ENCODE measurements around the gene NEK5.
"Not testable (repeated sequence)": the region's sequence is repeated elsewhere in the genome, so short reads cannot be mapped to it uniquely, and the experiment has no call there.

NEK5 gene

GRCh38 chr13:52128714-52129700 is at the start of gene NEK5:
Gene NEK5, minus strand, starts transcription at chr13:52129073. Its CDS starts 1,591 bp downstream, at chr13:52127482.
- DNase-seq (ENCODE audit: extremely low read depth in 1 of 2, low read depth in 1 of 2): peak; percentile 2 to 27

GRCh38 chr13:52177276-52177675 is 48.4 kb upstream of the NEK5 start:
- no peak for DNase-seq (ENCODE audit: extremely low read depth in 1 of 2, low read depth in 1 of 2)

GRCh38 chr13:52173970-52174369 is 45.1 kb upstream of the NEK5 start:
- DNase-seq (ENCODE audit: extremely low read depth in 1 of 2, low read depth in 1 of 2): not testable (repeated sequence)

- DNase-seq (ENCODE audit: extremely low read depth in 1 of 2, low read depth in 1 of 2): no peak
Measured at GRCh38 chr13:52173373-52173772, 44.5 kb upstream of the NEK5 start.

- not testable (repeated sequence) for DNase-seq (ENCODE audit: extremely low read depth in 1 of 2, low read depth in 1 of 2)
Measured at GRCh38 chr13:52171686-52172085, 42.8 kb upstream of the NEK5 start.

- DNase-seq (ENCODE audit: extremely low read depth in 1 of 2, low read depth in 1 of 2): not testable (repeated sequence)
Measured at GRCh38 chr13:52170828-52171391, 42.0 kb upstream of the NEK5 start.

GRCh38 chr13:52169839-52170238 is 41.0 kb upstream of the NEK5 start:
- no peak for DNase-seq (ENCODE audit: extremely low read depth in 1 of 2, low read depth in 1 of 2)

GRCh38 chr13:52165411-52165810 is 36.5 kb upstream of the NEK5 start:
- DNase-seq (ENCODE audit: extremely low read depth in 1 of 2, low read depth in 1 of 2): no peak

GRCh38 chr13:52164989-52165388 is 36.1 kb upstream of the NEK5 start:
- no peak for DNase-seq (ENCODE audit: extremely low read depth in 1 of 2, low read depth in 1 of 2)

GRCh38 chr13:52163878-52164277 is 35.0 kb upstream of the NEK5 start:
- not testable (repeated sequence) for DNase-seq (ENCODE audit: extremely low read depth in 1 of 2, low read depth in 1 of 2)

GRCh38 chr13:52162279-52163101 is 33.6 kb upstream of the NEK5 start:
- no peak for DNase-seq (ENCODE audit: extremely low read depth in 1 of 2, low read depth in 1 of 2)

- DNase-seq (ENCODE audit: extremely low read depth in 1 of 2, low read depth in 1 of 2): no peak
Measured at GRCh38 chr13:52161181-52161646, 32.3 kb upstream of the NEK5 start.

- no peak for DNase-seq (ENCODE audit: extremely low read depth in 1 of 2, low read depth in 1 of 2)
Measured at GRCh38 chr13:52160506-52160905, 31.6 kb upstream of the NEK5 start.

- no peak for DNase-seq (ENCODE audit: extremely low read depth in 1 of 2, low read depth in 1 of 2)
Measured at GRCh38 chr13:52160053-52160452, 31.2 kb upstream of the NEK5 start.

GRCh38 chr13:52159159-52159982 is 30.5 kb upstream of the NEK5 start, which contains the start of gene NEK3:
Gene NEK3, minus strand, starts transcription at chr13:52159597. Its CDS starts 3,406 bp downstream, at chr13:52156191.
- DNase-seq (ENCODE audit: extremely low read depth in 1 of 2, low read depth in 1 of 2): peak in 1 of 2 donors; percentile 35

- no peak for DNase-seq (ENCODE audit: extremely low read depth in 1 of 2, low read depth in 1 of 2)
Measured at GRCh38 chr13:52158629-52159158, 29.8 kb upstream of the NEK5 start.

GRCh38 chr13:52156724-52157261 is 27.9 kb upstream of the NEK5 start:
- no peak for DNase-seq (ENCODE audit: extremely low read depth in 1 of 2, low read depth in 1 of 2)

GRCh38 chr13:52155177-52155576 is 26.3 kb upstream of the NEK5 start:
- DNase-seq (ENCODE audit: extremely low read depth in 1 of 2, low read depth in 1 of 2): no peak

GRCh38 chr13:52147225-52147624 is 18.4 kb upstream of the NEK5 start:
- no peak for DNase-seq (ENCODE audit: extremely low read depth in 1 of 2, low read depth in 1 of 2)

- DNase-seq (ENCODE audit: extremely low read depth in 1 of 2, low read depth in 1 of 2): no peak
Measured at GRCh38 chr13:52141299-52141698, 12.4 kb upstream of the NEK5 start.
